SU-DHL-6 (cell line): ENCODE results near the gene KDM3A.

ENCODE experiments used
- EZH2phosphoT487 ChIP-seq: fragments of 200-600 bp; sonication (generic), shearing (Covaris generic); conservative IDR thresholded peaks from 2 replicates; pipeline ENCODE4 v1.6.1; 2018; ENCODE audit warnings: mild to moderate bottlenecking, antibody characterized with exemption, low read length, moderate library complexity, mixed read lengths
- TF ChIP-seq, protein P1 (sequence below): fragments of 200-600 bp; sonication (generic); IDR thresholded peaks from one replicate; pipeline ENCODE4 v1.5.1; 2017; ENCODE audit warnings: antibody characterized with exemption, mild to moderate bottlenecking, low read length, moderate library complexity; ENCODE audit not compliant: insufficient read depth, poor library complexity, severe bottlenecking

DNA sequence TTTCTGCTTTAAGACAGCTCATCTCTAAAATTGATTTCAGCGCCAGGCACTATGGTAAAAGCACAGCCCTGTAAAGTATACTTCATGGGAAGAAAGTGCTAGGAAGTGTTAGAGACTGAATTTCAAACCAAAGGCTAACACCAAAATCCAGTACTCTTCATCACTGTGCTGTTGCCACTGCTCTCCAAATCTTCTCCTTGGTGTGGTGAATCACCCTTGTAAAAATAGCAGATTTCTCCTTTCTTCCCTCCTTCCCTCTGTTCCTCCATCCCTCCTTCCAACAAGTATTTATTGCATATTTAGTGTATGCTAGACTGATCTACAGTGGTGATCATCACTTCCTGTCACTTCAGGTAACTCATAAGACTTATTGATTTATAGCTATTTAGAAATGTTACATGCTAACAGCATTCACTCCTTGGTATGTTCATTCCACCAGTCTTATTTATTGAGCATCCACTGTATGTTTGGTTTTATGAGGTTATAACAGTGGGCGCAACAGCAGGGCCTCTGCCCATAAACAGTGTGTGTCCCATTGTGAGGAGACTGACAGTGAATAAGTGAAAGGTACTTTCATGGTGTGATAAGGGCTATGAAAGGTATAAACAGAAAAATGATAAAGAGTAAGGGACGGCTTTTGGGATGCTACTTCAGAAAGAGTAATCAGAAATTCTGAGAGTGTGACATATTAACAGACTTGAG, 20.0 kb downstream of the KDM3A start:
- TF ChIP-seq, protein P1, sequence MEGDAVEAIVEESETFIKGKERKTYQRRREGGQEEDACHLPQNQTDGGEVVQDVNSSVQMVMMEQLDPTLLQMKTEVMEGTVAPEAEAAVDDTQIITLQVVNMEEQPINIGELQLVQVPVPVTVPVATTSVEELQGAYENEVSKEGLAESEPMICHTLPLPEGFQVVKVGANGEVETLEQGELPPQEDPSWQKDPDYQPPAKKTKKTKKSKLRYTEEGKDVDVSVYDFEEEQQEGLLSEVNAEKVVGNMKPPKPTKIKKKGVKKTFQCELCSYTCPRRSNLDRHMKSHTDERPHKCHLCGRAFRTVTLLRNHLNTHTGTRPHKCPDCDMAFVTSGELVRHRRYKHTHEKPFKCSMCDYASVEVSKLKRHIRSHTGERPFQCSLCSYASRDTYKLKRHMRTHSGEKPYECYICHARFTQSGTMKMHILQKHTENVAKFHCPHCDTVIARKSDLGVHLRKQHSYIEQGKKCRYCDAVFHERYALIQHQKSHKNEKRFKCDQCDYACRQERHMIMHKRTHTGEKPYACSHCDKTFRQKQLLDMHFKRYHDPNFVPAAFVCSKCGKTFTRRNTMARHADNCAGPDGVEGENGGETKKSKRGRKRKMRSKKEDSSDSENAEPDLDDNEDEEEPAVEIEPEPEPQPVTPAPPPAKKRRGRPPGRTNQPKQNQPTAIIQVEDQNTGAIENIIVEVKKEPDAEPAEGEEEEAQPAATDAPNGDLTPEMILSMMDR: no peak
- no peak for TF ChIP-seq EZH2phosphoT487
